WERI-Rb-1 (cell line): Measurements from ENCODE around the gene CYB5R3.

ENCODE experiments used
- DNase-seq: peaks from one replicate; pipeline ENCODE4 v3.0.0-alpha.2; 2020
- H3K27ac ChIP-seq: fragments of 250-450 bp; sonication (Bioruptor Pico); 2 replicates; pipeline ENCODE4 v1.5.1; 2020; ENCODE audit warnings: mild to moderate bottlenecking, moderate library complexity
- H3K27me3 ChIP-seq: fragments of 250-450 bp; sonication (Bioruptor Pico); 2 replicates; pipeline ENCODE4 v1.5.1; 2021; ENCODE audit warnings: mild to moderate bottlenecking, low read depth, moderate library complexity; ENCODE audit not compliant: insufficient read depth, severe bottlenecking
- H3K36me3 ChIP-seq: fragments of 250-450 bp; sonication (Bioruptor Pico); 2 replicates; pipeline ENCODE4 v1.5.1; 2020; ENCODE audit warnings: mild to moderate bottlenecking, moderate library complexity
- H3K4me3 ChIP-seq: 2 replicates; pipeline ENCODE4 v1.5.1; 2011; ENCODE audit warnings: low read depth, mild to moderate bottlenecking, control low read depth, low read length
- H3K9me3 ChIP-seq: fragments of 250-450 bp; sonication (Bioruptor Pico); 2 replicates; pipeline ENCODE4 v1.5.1; 2021; ENCODE audit warnings: mild to moderate bottlenecking, moderate library complexity; ENCODE audit not compliant: severe bottlenecking
- CTCF ChIP-seq: IDR thresholded peaks from 2 replicates; pipeline ENCODE4 v1.5.1; 2011; ENCODE audit warnings: low read depth, mild to moderate bottlenecking, control low read depth, inconsistent platforms, low read length

Gene CYB5R3

GRCh38 chr22:42685941-42686653 is 36.9 kb upstream of the CYB5R3 start:
- no peak for TF ChIP-seq CTCF
- no peak for DNase-seq
- no peaks in the 10 kb centered on the region for H3K36me3 ChIP-seq

DNA sequence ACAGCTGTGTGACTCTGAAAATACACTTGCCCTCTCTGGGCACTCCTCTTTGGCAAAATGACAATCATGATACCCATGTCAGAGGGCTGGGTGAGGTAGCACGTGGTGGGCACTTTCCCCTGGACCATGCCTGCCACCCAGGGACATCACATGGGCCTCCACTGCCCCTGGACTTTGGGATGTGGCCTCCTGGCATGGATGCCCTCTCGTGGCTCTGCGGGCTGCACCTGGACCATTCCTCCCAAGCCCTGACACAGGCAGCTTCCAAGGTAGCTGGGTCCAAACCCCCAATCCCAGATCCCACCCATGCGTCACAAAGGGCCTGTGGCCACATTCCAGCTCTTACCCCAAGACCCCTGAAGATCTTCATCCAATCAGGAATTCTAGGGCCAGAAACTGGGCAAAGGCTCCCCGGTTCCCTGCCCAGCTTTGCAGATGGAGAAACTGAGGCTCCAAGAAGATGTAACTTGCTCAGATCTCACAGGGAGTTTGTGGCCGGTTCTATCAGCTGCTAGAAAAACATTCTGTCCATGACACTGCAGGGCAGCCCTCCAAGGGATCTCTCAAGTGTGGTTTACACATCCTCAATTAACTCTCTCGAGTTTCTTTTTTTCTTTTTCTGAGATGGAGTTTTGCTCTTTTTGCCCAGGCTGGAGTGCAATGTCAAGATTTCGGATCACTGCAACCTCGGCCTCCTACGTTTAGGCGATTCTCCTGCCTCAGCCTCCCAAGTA is 35.4 kb upstream of the CYB5R3 start:
- DNase-seq, result no peak
- no peaks in the 10 kb centered on the region for H3K9me3 ChIP-seq
- no peak for TF ChIP-seq CTCF
- H3K27ac ChIP-seq, result no peak overlapping the region
- no peaks in the 10 kb centered on the region for H3K36me3 ChIP-seq
- H3K4me3 ChIP-seq, result no peak overlapping the region
- H3K27me3 ChIP-seq, result no peaks in the 10 kb centered on the region

More at GRCh38 chr22:42685941-42686653, 36.9 kb upstream of the CYB5R3 start:
- Histone ChIP-seq H3K27me3 (no peaks in the 10 kb centered on the region), H3K27ac (no peak overlapping the region), H3K9me3 (no peaks in the 10 kb centered on the region), H3K4me3 (no peak overlapping the region)

DNA sequence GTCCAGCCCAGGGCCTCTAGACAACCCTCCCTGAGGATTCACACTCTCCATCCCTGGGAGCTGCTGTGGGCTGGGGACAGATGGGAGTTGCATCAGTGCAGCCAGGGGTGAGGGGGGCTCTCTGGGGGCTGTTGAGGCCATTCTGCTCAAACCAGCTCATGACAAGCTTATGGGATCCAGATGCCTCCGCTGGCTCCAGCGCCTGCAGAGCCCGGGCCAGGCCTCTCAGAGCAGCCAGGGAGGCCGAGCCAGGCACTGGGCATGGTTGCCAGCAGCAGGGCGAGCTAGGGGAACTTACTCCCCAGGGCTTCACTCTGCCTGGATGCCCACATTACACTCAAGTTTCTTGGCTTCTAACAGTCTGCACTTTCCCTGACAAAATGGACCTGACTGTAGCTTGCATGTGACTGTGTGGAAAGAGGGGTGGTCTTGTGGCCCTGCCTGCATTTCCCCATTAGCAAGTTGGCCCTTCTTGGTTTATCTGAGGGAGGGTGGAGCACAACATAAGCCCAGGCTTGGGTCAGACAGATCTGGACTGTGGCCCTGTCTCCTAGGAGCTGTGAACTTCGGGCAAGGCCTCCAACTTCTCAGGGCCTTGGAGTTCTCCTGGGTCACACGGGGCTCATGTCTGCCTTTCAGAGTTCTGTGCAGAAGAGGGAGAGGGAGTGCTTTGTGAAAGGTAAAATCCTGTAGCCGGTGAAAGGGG is 34.5 kb upstream of the CYB5R3 start:
- Histone ChIP-seq H3K36me3 (no peaks in the 10 kb centered on the region), H3K27me3 (no peaks in the 10 kb centered on the region), H3K4me3 (no peak overlapping the region), H3K27ac (no peak overlapping the region), H3K9me3 (peaks cover under 1% of the 10 kb centered on the region)
- DNase-seq, result no peak
- no peak for TF ChIP-seq CTCF

DNA sequence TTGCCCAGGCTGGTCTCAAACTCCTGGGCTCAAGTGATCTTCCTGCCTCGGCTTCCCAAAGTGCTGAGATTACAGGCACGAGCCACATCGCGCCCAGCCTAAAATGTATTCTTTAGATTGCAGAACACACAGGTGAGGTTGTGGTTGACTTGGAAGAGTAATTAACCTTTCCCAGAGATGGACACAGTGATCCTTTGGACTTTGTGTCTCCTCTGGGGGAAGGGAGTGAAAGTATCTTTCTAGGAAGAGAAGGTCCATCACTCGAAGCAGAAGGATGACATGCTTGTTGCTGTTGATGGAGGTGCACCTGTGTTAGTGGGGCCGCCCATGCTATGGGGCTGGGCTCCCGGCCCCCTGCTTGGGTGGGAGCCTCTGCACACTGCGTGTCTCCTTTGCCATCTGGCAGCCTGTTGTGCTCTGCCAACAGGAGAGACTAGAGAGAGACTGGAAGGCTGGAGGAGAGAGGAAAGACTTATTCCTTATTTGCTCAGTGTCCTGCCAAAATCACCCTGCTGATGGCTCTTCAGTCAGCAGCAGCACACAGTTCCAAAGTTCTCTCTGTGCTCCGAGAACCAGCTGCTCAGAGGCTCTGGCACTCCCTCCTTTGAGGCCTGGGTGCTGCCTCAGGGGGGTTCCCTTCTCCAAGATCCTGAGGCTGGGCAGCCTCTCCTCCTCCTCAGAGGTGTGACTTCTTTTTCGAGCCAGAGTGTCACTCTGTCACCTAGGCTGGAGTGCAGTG is 33.1 kb upstream of the CYB5R3 start:
- Histone ChIP-seq H3K27ac (no peak overlapping the region), H3K27me3 (no peaks in the 10 kb centered on the region), H3K4me3 (no peak overlapping the region), H3K9me3 (peaks cover 6% of the 10 kb centered on the region), H3K36me3 (no peaks in the 10 kb centered on the region)
- DNase-seq, result no peak
- TF ChIP-seq CTCF, result no peak

- H3K9me3 ChIP-seq, result peaks cover 6% of the 10 kb centered on the region
- no peak for TF ChIP-seq CTCF
- H3K27ac ChIP-seq, result no peak overlapping the region
- H3K27me3 ChIP-seq, result no peaks in the 10 kb centered on the region
- no peak for DNase-seq
- H3K36me3 ChIP-seq, result no peaks in the 10 kb centered on the region
- H3K4me3 ChIP-seq, result no peak overlapping the region
Observed at GRCh38 chr22:42680648-42681047, 31.5 kb upstream of the CYB5R3 start.
